Lower lobe of right lung (tissue), 2 donors: ENCODE data around the gene TNFRSF17. TPM values are rescaled to one million over a fixed set of nuclear protein-coding genes. Genes with fewer than 3 reads are reported as not detected.
"Not testable (repeated sequence)": the region's sequence is repeated elsewhere in the genome, so short reads cannot be mapped to it uniquely, and the experiment has no call there.

ENCODE experiments used
- ATAC-seq, 2 donors: fragments of 200-7000 bp; cut with Tn5 transposase; one replicate each; pipeline ENCODE4 v1.9.1; 2020 to 2022; ENCODE audit warnings: mild to moderate bottlenecking in 2 of 2, moderate library complexity in 2 of 2
- DNase-seq: peaks from one replicate; pipeline ENCODE4 v3.0.0-alpha.2; 2020
- H3K27ac ChIP-seq: fragments of 200-600 bp; one replicate; pipeline ENCODE4 v1.8.0; 2022
- H3K27me3 ChIP-seq: fragments of 200-600 bp; one replicate; pipeline ENCODE4 v1.8.0; 2022; ENCODE audit warnings: low read depth
- H3K36me3 ChIP-seq: fragments of 200-600 bp; one replicate; pipeline ENCODE4 v1.8.0; 2022; ENCODE audit warnings: mild to moderate bottlenecking
- H3K4me1 ChIP-seq: fragments of 200-600 bp; one replicate; pipeline ENCODE4 v1.8.0; 2022
- H3K4me3 ChIP-seq: fragments of 200-600 bp; one replicate; pipeline ENCODE4 v1.8.0; 2022; ENCODE audit warnings: mild to moderate bottlenecking
- H3K9me3 ChIP-seq: fragments of 200-600 bp; one replicate; pipeline ENCODE4 v1.8.0; 2022
- intact Hi-C: fragments of 100-400 bp; cut with DNase I; formaldehyde crosslinking; loops from one replicate; pipeline ENCODE4 v1.11.0; 2022
- total RNA-seq: library from RNA; stranded (reverse); fragmentation: NEBNext Ultra II Directional; extraction: Animal tissue kit (Norgen Biotek cat#: 25700); gene quantifications from one replicate; pipeline ENCODE4 v1.2.1, GENCODE V29; 2021
- TF ChIP-seq, protein P1 (sequence below): fragments of 200-600 bp; IDR thresholded peaks from one replicate; pipeline ENCODE4 v1.8.0; 2022; ENCODE audit warnings: antibody characterized with exemption, mild to moderate bottlenecking
- donor health status: DM: no; HTN: yes; CAD: no; lungs with severe emphysema.

The TNFRSF17 gene
- total RNA-seq, 1 donor from 2014 or later = 1.4 TPM

DNA sequence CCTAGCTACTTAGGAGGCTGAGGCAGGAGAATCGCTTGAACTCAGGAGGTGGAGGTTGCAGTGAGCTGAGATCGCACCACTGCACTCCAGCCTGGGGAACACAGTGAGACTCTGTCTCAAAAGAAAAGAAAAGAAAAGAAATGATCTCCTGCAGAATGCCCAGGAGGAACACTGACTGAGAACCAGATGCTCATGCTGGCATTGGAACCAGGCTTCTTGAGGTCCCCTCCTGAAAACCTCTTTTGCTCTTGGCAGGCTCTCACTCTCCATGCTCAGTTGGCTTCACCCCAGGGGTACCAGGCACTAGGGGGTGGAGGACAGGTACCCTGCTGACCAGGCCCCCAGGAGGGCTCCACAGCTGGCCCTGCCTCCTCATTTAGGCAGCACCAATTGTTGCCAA, 8.5 kb upstream of the TNFRSF17 start:
- H3K27ac ChIP-seq = no peak overlapping the region
- intact Hi-C loops = no loop called here

DNA sequence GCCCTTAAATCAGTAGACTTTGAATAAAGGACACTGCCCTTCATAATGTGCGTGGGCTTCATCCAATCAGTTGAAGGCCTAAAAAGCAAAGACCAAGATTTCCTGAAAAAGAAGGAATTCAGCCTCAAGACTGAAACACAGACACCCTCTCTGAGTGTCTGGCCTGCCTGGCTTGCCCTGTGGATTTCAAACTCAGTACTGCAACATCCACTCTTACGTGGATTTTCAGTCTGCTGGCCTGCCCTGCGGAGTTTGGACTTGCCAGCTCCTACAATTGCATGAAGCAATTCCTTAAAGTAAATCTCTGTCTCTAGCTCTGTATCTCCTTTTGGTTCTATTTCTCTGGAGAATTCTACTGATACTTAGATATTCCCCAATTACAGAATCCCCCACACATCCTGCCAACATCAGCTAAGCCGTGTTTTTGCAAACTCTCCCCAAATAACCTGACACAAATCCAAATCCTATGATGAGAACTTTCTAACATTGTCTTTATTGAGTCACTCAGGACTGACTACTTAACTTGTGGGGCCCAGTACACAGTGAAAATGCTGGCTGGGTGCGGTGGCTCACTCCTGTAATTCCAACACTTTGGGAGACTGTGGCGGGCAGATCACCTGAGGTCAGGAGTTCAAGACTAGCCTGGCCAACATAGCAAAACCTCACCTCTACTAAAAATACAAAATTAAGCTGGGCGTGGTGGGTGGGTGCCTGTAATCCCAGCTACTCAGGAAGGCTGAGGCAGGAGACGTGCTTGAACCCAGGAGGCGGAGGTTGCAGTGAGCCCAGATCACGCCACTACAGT, 7.2 kb upstream of the TNFRSF17 start:
- Histone ChIP-seq H3K36me3 (no peaks in the 10 kb centered on the region), H3K4me3 (no peak overlapping the region), H3K4me1 (no peaks in the 10 kb centered on the region), H3K27me3 (no peaks in the 10 kb centered on the region), H3K9me3 (no peaks in the 10 kb centered on the region), H3K27ac (no peak overlapping the region)
- intact Hi-C loops = no loop called here
- DNase-seq (no peak), ATAC-seq (no peak)
- TF ChIP-seq, protein P1, sequence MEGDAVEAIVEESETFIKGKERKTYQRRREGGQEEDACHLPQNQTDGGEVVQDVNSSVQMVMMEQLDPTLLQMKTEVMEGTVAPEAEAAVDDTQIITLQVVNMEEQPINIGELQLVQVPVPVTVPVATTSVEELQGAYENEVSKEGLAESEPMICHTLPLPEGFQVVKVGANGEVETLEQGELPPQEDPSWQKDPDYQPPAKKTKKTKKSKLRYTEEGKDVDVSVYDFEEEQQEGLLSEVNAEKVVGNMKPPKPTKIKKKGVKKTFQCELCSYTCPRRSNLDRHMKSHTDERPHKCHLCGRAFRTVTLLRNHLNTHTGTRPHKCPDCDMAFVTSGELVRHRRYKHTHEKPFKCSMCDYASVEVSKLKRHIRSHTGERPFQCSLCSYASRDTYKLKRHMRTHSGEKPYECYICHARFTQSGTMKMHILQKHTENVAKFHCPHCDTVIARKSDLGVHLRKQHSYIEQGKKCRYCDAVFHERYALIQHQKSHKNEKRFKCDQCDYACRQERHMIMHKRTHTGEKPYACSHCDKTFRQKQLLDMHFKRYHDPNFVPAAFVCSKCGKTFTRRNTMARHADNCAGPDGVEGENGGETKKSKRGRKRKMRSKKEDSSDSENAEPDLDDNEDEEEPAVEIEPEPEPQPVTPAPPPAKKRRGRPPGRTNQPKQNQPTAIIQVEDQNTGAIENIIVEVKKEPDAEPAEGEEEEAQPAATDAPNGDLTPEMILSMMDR = no peak

More for the DNA sequence above, 8.5 kb upstream of the TNFRSF17 start:
- no peaks in the 10 kb centered on the region for H3K4me1 ChIP-seq
- ATAC-seq (no peak), DNase-seq (no peak)
- H3K9me3 ChIP-seq = no peaks in the 10 kb centered on the region
- H3K36me3 ChIP-seq = no peaks in the 10 kb centered on the region
- TF ChIP-seq, protein P1 = no peak
- no peaks in the 10 kb centered on the region for H3K27me3 ChIP-seq
- no peak overlapping the region for H3K4me3 ChIP-seq

DNA sequence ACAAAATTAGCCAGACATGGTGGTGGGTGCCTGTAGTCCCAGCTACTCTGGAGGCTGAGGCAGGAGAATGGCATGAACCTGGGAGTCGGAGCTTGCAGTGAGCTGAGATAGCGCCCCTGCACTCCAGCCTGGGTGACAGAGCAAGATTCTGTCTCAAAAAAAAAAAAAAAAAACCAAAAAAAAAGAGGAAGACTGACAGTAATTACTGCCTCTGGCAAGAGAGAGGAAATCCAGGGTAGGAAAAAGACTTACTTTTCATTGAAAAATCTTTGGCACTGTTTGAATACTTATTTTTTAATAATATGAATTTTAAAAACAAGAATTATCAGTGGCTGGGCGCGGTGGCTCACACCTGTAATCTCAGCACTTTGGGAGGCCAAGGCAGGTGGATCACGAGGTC, 2.6 kb upstream of the TNFRSF17 start:
- H3K9me3 ChIP-seq, DNase-seq, H3K4me3 ChIP-seq, intact Hi-C loops, H3K27ac ChIP-seq, ATAC-seq, H3K4me1 ChIP-seq, H3K36me3 ChIP-seq, H3K27me3 ChIP-seq: not testable (repeated sequence)

DNA sequence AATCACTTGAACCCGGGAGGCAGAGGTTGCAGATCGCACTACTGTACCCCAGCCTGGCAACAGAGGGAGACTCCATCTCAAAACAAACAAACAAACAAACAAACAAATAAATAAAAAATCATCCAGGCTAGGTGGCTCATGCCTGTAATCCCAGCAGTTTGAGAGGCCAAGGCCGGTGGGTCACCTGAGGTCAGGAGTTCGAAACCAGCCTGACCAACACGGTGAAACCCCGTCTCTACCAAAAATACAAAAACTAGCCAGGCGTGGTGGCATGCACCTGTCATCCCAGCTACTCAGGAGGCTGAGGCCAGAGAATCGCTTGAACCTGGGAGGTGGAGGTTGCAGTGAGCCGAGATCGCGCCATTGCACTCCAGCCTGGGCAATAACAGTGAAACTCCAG, 2.0 kb upstream of the TNFRSF17 start:
- ATAC-seq, intact Hi-C loops, H3K4me3 ChIP-seq, H3K4me1 ChIP-seq, H3K27ac ChIP-seq, H3K9me3 ChIP-seq, H3K27me3 ChIP-seq, H3K36me3 ChIP-seq, DNase-seq: not testable (repeated sequence)

DNA sequence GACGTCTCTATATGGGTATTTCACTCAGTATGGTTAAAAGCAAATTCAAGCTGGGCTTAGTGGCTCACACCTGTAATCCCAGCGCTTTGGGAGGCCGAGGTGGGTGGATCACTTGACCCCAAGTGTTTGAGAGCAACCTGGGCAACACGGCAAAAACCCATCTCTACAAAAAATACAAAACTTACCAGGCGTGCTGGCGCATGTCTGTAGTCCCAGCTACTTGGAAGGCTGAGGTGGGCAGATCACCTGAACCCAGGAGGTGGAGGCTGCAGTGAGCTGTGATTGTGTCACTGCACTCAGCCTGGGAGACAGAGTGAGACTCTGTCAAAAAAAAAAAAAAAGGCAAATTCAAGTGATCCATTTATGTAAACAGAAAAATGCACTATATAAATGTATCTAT, 1.3 kb upstream of the TNFRSF17 start:
- H3K27ac ChIP-seq = no peak overlapping the region
- intact Hi-C loops = no loop called here
- H3K4me1 ChIP-seq = no peaks in the 10 kb centered on the region
- no peak for ATAC-seq
- TF ChIP-seq, protein P1 = no peak
- DNase-seq = no peak
- H3K9me3 ChIP-seq = no peaks in the 10 kb centered on the region
- H3K4me3 ChIP-seq = no peak overlapping the region
- no peaks in the 10 kb centered on the region for H3K27me3 ChIP-seq
- H3K36me3 ChIP-seq = no peaks in the 10 kb centered on the region

DNA sequence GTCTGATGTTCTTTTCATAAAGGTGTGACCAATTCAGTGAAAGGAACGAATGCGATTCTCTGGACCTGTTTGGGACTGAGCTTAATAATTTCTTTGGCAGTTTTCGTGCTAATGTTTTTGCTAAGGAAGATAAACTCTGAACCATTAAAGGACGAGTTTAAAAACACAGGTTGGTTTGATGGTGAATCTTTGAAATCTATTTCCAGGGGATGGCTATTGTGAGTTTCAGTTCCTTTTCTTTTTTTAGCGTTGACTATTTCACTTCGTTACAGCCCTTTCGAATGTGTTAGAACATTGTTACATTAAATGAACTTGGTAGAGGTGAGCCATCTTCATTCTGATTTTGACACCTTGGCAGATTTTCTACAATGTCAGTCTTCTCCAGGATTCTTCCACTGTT, 1.2 kb downstream of the TNFRSF17 start:
- Histone ChIP-seq H3K9me3 (no peaks in the 10 kb centered on the region), H3K27me3 (no peaks in the 10 kb centered on the region), H3K4me3 (no peak overlapping the region), H3K36me3 (no peaks in the 10 kb centered on the region), H3K27ac (no peak overlapping the region), H3K4me1 (no peaks in the 10 kb centered on the region)
- intact Hi-C loops = no loop called here
- TF ChIP-seq, protein P1 = no peak
- DNase-seq (no peak), ATAC-seq (no peak)
